Osteocyte (in vitro differentiated cells): ENCODE results near the gene ENTPD6. TPM values are rescaled to one million over a fixed set of nuclear protein-coding genes. Genes with fewer than 3 reads are reported as not detected.
"Not testable (repeated sequence)": the region's sequence is repeated elsewhere in the genome, so short reads cannot be mapped to it uniquely, and the experiment has no call there.

Experiments
- DNase-seq: peaks from one replicate; pipeline ENCODE4 v3.0.0; 2021; ENCODE audit warnings: mixed read lengths; ENCODE audit not compliant: unreplicated experiment; ENCODE audit errors: extremely low spot score
- H3K27ac Mint-ChIP-seq: one replicate; pipeline ENCODE4 v1.8.0; 2021; ENCODE audit warnings: mild to moderate bottlenecking, mixed read lengths; ENCODE audit not compliant: unreplicated experiment
- H3K27me3 Mint-ChIP-seq: one replicate; pipeline ENCODE4 v1.8.0; 2021; ENCODE audit warnings: mixed read lengths; ENCODE audit not compliant: unreplicated experiment
- H3K36me3 Mint-ChIP-seq: one replicate; pipeline ENCODE4 v1.8.0; 2021; ENCODE audit warnings: mixed read lengths; ENCODE audit not compliant: unreplicated experiment
- H3K4me1 Mint-ChIP-seq: one replicate; pipeline ENCODE4 v1.8.0; 2021; ENCODE audit warnings: mixed read lengths; ENCODE audit not compliant: unreplicated experiment
- H3K4me3 Mint-ChIP-seq: one replicate; pipeline ENCODE4 v1.8.0; 2021; ENCODE audit warnings: mild to moderate bottlenecking, moderate library complexity, mixed read lengths; ENCODE audit not compliant: unreplicated experiment
- H3K9me3 Mint-ChIP-seq: one replicate; pipeline ENCODE4 v1.8.0; 2021; ENCODE audit warnings: mixed read lengths; ENCODE audit not compliant: unreplicated experiment
- total RNA-seq: library from RNA; stranded (reverse); gene quantifications from 2 replicates; pipeline ENCODE4 v1.2.1, GENCODE V29; 2021
- TF ChIP-seq, protein P1 (sequence below): fragments of 200-600 bp; sonication (generic); IDR thresholded peaks from 2 replicates; pipeline ENCODE4 v1.5.0; 2021; ENCODE audit warnings: antibody characterized with exemption, mild to moderate bottlenecking, moderate library complexity

ENTPD6 gene
- total RNA-seq, 1 donor from 2014 or later: 62.0 TPM

DNA sequence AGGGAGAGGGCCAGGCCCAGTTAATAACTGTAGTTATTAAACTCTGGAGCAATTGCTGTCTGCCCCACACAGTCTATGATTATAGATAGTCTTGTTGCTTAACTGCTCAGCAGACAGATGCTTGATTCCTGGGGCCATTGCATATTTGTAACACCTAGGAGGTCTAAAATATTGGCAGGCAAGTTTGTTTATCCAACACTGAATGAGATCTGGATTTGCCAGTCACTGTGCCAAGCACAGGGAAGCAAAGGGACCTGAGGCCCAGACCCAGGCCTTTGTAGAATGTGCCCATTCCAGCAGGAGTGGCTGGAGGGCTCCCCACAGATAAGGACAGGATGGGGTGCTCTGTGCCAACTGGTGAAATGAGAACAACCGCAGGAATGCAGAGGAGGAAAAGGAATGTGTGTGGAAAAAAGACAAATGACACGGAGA lies 17.6 kb upstream of the ENTPD6 start:
- H3K4me3 Mint-ChIP-seq: no peak overlapping the region
- no peak for DNase-seq
- peak overlapping the region; percentile 86 for H3K27ac Mint-ChIP-seq
- peaks cover 27% of the 10 kb centered on the region for H3K4me1 Mint-ChIP-seq
- H3K9me3 Mint-ChIP-seq: peaks cover 3% of the 10 kb centered on the region
- TF ChIP-seq, protein P1, sequence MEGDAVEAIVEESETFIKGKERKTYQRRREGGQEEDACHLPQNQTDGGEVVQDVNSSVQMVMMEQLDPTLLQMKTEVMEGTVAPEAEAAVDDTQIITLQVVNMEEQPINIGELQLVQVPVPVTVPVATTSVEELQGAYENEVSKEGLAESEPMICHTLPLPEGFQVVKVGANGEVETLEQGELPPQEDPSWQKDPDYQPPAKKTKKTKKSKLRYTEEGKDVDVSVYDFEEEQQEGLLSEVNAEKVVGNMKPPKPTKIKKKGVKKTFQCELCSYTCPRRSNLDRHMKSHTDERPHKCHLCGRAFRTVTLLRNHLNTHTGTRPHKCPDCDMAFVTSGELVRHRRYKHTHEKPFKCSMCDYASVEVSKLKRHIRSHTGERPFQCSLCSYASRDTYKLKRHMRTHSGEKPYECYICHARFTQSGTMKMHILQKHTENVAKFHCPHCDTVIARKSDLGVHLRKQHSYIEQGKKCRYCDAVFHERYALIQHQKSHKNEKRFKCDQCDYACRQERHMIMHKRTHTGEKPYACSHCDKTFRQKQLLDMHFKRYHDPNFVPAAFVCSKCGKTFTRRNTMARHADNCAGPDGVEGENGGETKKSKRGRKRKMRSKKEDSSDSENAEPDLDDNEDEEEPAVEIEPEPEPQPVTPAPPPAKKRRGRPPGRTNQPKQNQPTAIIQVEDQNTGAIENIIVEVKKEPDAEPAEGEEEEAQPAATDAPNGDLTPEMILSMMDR: no peak
- H3K36me3 Mint-ChIP-seq: no peaks in the 10 kb centered on the region
- peaks cover 9% of the 10 kb centered on the region for H3K27me3 Mint-ChIP-seq

GRCh38 chr20:25178563-25179438 lies 16.7 kb upstream of the ENTPD6 start:
- Mint-ChIP-seq H3K36me3 (peaks cover 3% of the 10 kb centered on the region), H3K27ac (peak overlapping the region; percentile 89), H3K4me3 (no peak overlapping the region), H3K9me3 (peaks cover 4% of the 10 kb centered on the region), H3K4me1 (peaks cover 27% of the 10 kb centered on the region), H3K27me3 (peaks cover 9% of the 10 kb centered on the region)
- no peak for DNase-seq
- TF ChIP-seq, protein P1: peak; percentile 82

- TF ChIP-seq, protein P1: no peak
- Mint-ChIP-seq H3K27ac (peak overlapping the region; percentile 89), H3K36me3 (peaks cover 6% of the 10 kb centered on the region), H3K4me1 (peaks cover 27% of the 10 kb centered on the region), H3K9me3 (peaks cover 9% of the 10 kb centered on the region), H3K4me3 (no peak overlapping the region), H3K27me3 (peaks cover 14% of the 10 kb centered on the region)
- no peak for DNase-seq
Observed at GRCh38 chr20:25179439-25180089, 15.9 kb upstream of the ENTPD6 start.

DNA sequence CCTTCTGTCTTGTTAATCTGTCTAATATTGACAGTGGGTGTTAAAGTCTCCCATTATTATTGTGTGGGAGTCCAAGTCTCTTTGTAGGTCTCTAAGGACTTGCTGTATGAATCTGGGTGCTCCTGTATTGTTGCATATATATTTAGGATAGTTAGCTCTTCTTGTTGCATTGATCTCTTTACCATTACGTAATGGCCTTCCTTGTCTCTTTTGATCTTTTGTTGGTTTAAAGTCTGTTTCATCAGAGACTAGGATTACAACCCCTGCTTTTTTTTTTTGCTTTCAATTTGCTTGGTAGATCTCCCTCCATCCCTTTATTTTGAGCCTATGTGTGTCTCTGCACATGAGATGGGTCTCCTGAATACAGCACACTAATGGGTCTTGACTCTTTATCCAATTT lies 11.1 kb upstream of the ENTPD6 start:
- H3K27me3 Mint-ChIP-seq: peaks cover 37% of the 10 kb centered on the region
- not testable (repeated sequence) for H3K4me1 Mint-ChIP-seq, H3K4me3 Mint-ChIP-seq, DNase-seq, H3K36me3 Mint-ChIP-seq, H3K27ac Mint-ChIP-seq
- peaks cover 22% of the 10 kb centered on the region for H3K9me3 Mint-ChIP-seq

- TF ChIP-seq, protein P1: no peak
- peaks cover 22% of the 10 kb centered on the region for H3K9me3 Mint-ChIP-seq
- peaks cover 37% of the 10 kb centered on the region for H3K27me3 Mint-ChIP-seq
- H3K36me3 Mint-ChIP-seq: peaks cover 6% of the 10 kb centered on the region
- H3K27ac Mint-ChIP-seq: no peak overlapping the region
- H3K4me1 Mint-ChIP-seq: no peaks in the 10 kb centered on the region
- no peak for DNase-seq
- H3K4me3 Mint-ChIP-seq: no peak overlapping the region
Observed at GRCh38 chr20:25187220-25187619, 8.3 kb upstream of the ENTPD6 start.
